H1 (cell line): Measurements from ENCODE around the gene CENPM. TPM values are rescaled to one million over a fixed set of nuclear protein-coding genes. Genes with fewer than 3 reads are reported as not detected.

Experiments used
- CTCF ChIA-PET: fragments of 300-600 bp; sonication (Branson Sonifier 250); formaldehyde crosslinking; loops from one replicate; lab custom pipeline; 2021; ENCODE audit not compliant: partially characterized antibody; lab: Charles Lee
- POLR2A ChIA-PET: fragments of 300-600 bp; sonication (Branson Sonifier 250); formaldehyde crosslinking; loops from one replicate; lab custom pipeline; 2021; ENCODE audit warnings: inconsistent platforms; ENCODE audit not compliant: partially characterized antibody; lab: Charles Lee
- DNase-seq, 2 experiments: peaks; one replicate each; pipeline versions ENCODE4 v3.0.0 to v3.0.0-alpha.2; 2010 to 2022; ENCODE audit warnings: low spot score in 2 of 2, low read depth in 1 of 2, mixed read lengths in 1 of 2
- FAIRE-seq: peaks from 2 replicates; lab custom pipeline; 2011; peaks lifted over from hg19 to GRCh38; lab: Jason Lieb, UNC
- H2AFZ ChIP-seq: 2 replicates; pipeline ENCODE4 v1.8.1; 2012; ENCODE audit warnings: low read length, inconsistent platforms
- H2AK5ac ChIP-seq: 2 replicates; pipeline ENCODE4 v1.6.1; 2013; ENCODE audit warnings: low read depth, low read length
- H2BK120ac ChIP-seq: replicated peaks from 2 replicates; pipeline ENCODE3; 2013; ENCODE audit warnings: low read depth, low read length, inconsistent platforms
- H2BK12ac ChIP-seq: 2 replicates; pipeline ENCODE4 v1.6.1; 2013; ENCODE audit warnings: low read depth, low read length
- H2BK15ac ChIP-seq: 2 replicates; pipeline ENCODE4 v1.6.1; 2013; ENCODE audit warnings: low read length
- H2BK20ac ChIP-seq: 2 replicates; pipeline ENCODE4 v1.6.1; 2013; ENCODE audit warnings: low read length
- H2BK5ac ChIP-seq: 2 replicates; pipeline ENCODE4 v1.6.1; 2013; ENCODE audit warnings: low read depth, low read length
- H3K14ac ChIP-seq: 2 replicates; pipeline ENCODE4 v1.6.1; 2013; ENCODE audit warnings: inconsistent platforms; ENCODE audit not compliant: insufficient read length
- H3K18ac ChIP-seq: 2 replicates; pipeline ENCODE4 v1.6.1; 2013; ENCODE audit warnings: low read length; ENCODE audit errors: extremely low read depth
- H3K23ac ChIP-seq: 2 replicates; pipeline ENCODE4 v1.6.1; 2013; ENCODE audit warnings: inconsistent platforms; ENCODE audit not compliant: insufficient read length
- H3K23me2 ChIP-seq: 2 replicates; pipeline ENCODE4 v1.6.1; 2013; ENCODE audit warnings: low read depth, low read length
- H3K27ac ChIP-seq: 2 replicates; pipeline ENCODE4 v1.6.1; 2011; ENCODE audit warnings: low read depth, low read length, inconsistent platforms
- H3K27me3 ChIP-seq, 4 experiments: replicated peaks in 1 of 4; 1 replicate in 1 of 4; 2 replicates in 3 of 4; pipeline versions ENCODE4 v1.6.1 to v1.8.1; 2011 to 2013; ENCODE audit warnings: low read length in 3 of 4, mild to moderate bottlenecking in 3 of 4, inconsistent platforms in 2 of 4, mixed read lengths in 2 of 4, moderate library complexity in 1 of 4; ENCODE audit not compliant: control insufficient read depth in 3 of 4, insufficient read depth in 3 of 4; ENCODE audit errors: extremely low read depth in 1 of 4
- H3K36me3 ChIP-seq, 4 experiments: 2 replicates each; pipeline versions ENCODE4 v1.6.1 to v1.8.1; 2011 to 2013; ENCODE audit warnings: mild to moderate bottlenecking in 4 of 4, low read length in 3 of 4, moderate library complexity in 2 of 4, control low read depth in 1 of 4, inconsistent platforms in 1 of 4; ENCODE audit not compliant: insufficient read depth in 4 of 4, control insufficient read depth in 2 of 4
- H3K4ac ChIP-seq: replicated peaks from 2 replicates; pipeline ENCODE3; 2013; ENCODE audit warnings: low read length, low read depth, mixed read lengths, inconsistent platforms; ENCODE audit not compliant: insufficient read length
- H3K4me1 ChIP-seq, 4 experiments: replicated peaks in 1 of 4; 1 replicate in 1 of 4; 2 replicates in 3 of 4; pipeline versions ENCODE4 v1.6.1 to v1.8.1; 2011 to 2013; ENCODE audit warnings: low read length in 3 of 4, inconsistent platforms in 2 of 4, mixed read lengths in 1 of 4; ENCODE audit not compliant: insufficient read depth in 4 of 4, control insufficient read depth in 3 of 4
- H3K4me2 ChIP-seq, 2 experiments: 2 replicates each; pipeline versions ENCODE4 v1.6.1 to v1.8.1; 2011 to 2013; ENCODE audit warnings: low read depth in 2 of 2, low read length in 2 of 2, control low read depth in 1 of 2, inconsistent platforms in 1 of 2, mild to moderate bottlenecking in 1 of 2; ENCODE audit not compliant: insufficient read depth in 1 of 2
- H3K4me3 ChIP-seq, 4 experiments: fragments of 200-600, 300-600 bp in 1 of 4; sonication (generic), shearing (Covaris generic), sonication (Bioruptor Twin) in 1 of 4; 2 replicates each; pipeline versions ENCODE4 v1.5.1 to v1.8.1; 2011 to 2016; ENCODE audit warnings: low read length in 4 of 4, low read depth in 3 of 4, control low read depth in 2 of 4, inconsistent platforms in 2 of 4, mild to moderate bottlenecking in 2 of 4, mixed read lengths in 1 of 4, moderate library complexity in 1 of 4; ENCODE audit not compliant: insufficient read depth in 2 of 4; ENCODE audit errors: extremely low read depth in 1 of 4
- H3K56ac ChIP-seq: replicated peaks from 2 replicates; pipeline ENCODE3; 2013; ENCODE audit warnings: low read depth, mild to moderate bottlenecking, mixed read lengths, low read length, inconsistent platforms; ENCODE audit not compliant: insufficient read length
- H3K79me1 ChIP-seq: 2 replicates; pipeline ENCODE4 v1.6.1; 2013; ENCODE audit warnings: low read depth, low read length, control low read depth
- H3K79me2 ChIP-seq, 2 experiments: 2 replicates each; pipeline versions ENCODE4 v1.6.1 to v1.8.1; 2012 to 2013; ENCODE audit warnings: low read length in 2 of 2, mild to moderate bottlenecking in 2 of 2, inconsistent platforms in 1 of 2; ENCODE audit not compliant: insufficient read depth in 2 of 2, control insufficient read depth in 1 of 2
- H3K9ac ChIP-seq, 4 experiments: replicated peaks in 1 of 4; 1 replicate in 1 of 4; 2 replicates in 3 of 4; pipeline versions ENCODE4 v1.6.1 to v1.8.1; 2011 to 2013; ENCODE audit warnings: low read depth in 3 of 4, low read length in 3 of 4, control low read depth in 2 of 4, mild to moderate bottlenecking in 2 of 4, moderate library complexity in 2 of 4, inconsistent platforms in 1 of 4; ENCODE audit errors: extremely low read depth in 1 of 4
- H3K9me3 ChIP-seq, 2 experiments: 2 replicates each; pipeline versions ENCODE4 v1.6.1 to v1.8.1; 2012 to 2013; ENCODE audit warnings: mild to moderate bottlenecking in 2 of 2, moderate library complexity in 2 of 2, control low read depth in 1 of 2, inconsistent platforms in 1 of 2, low read depth in 1 of 2, low read length in 1 of 2, mixed read lengths in 1 of 2; ENCODE audit not compliant: insufficient read depth in 2 of 2
- H4K20me1 ChIP-seq, 2 experiments: replicated peaks in 1 of 2; 2 replicates each; pipeline versions ENCODE3 to v1.8.1; 2011 to 2013; ENCODE audit warnings: inconsistent platforms in 2 of 2, low read length in 2 of 2, mild to moderate bottlenecking in 1 of 2; ENCODE audit not compliant: insufficient read depth in 2 of 2, control insufficient read depth in 1 of 2
- H4K5ac ChIP-seq: 2 replicates; pipeline ENCODE4 v1.6.1; 2013; ENCODE audit warnings: low read length, low read depth, mixed read lengths, inconsistent platforms; ENCODE audit not compliant: insufficient read length
- H4K8ac ChIP-seq: 2 replicates; pipeline ENCODE4 v1.8.0; 2013; ENCODE audit warnings: mild to moderate bottlenecking, moderate library complexity, low read length, inconsistent platforms; ENCODE audit not compliant: insufficient read depth; ENCODE audit errors: extremely low read depth
- H4K91ac ChIP-seq: replicated peaks from 2 replicates; pipeline ENCODE3; 2013; ENCODE audit warnings: low read length, mixed read lengths, inconsistent platforms; ENCODE audit not compliant: insufficient read length
- ASH2L ChIP-seq: fragments of 200-600, 300-600 bp; sonication (generic); IDR thresholded peaks from one replicate; pipeline ENCODE4 v1.7.1; 2017; ENCODE audit warnings: low read length
- BCL11A ChIP-seq, 2 experiments: IDR thresholded peaks; one replicate each; pipeline ENCODE4 v1.6.1; 2011; ENCODE audit warnings: low read depth in 2 of 2, low read length in 2 of 2, mild to moderate bottlenecking in 2 of 2
- CEBPB ChIP-seq: IDR thresholded peaks from 2 replicates; pipeline ENCODE4 v1.6.1; 2012; ENCODE audit warnings: low read depth, low read length
- CHD2 ChIP-seq: IDR thresholded peaks from 2 replicates; pipeline ENCODE4 v1.6.1; 2012; ENCODE audit warnings: low read length, improper control_type of control experiment
- E2F6 ChIP-seq: IDR thresholded peaks from 2 replicates; pipeline ENCODE4 v1.6.1; 2012; ENCODE audit warnings: inconsistent platforms
- EGR1 ChIP-seq: IDR thresholded peaks from 2 replicates; pipeline ENCODE4 v1.6.1; 2011; ENCODE audit warnings: low read depth, low read length, borderline replicate concordance
- EP300 ChIP-seq, 2 experiments: IDR thresholded peaks; 1 replicate in 1 of 2; 2 replicates in 1 of 2; pipeline ENCODE4 v1.6.1; 2011 to 2012; ENCODE audit warnings: low read depth in 2 of 2, low read length in 2 of 2, mild to moderate bottlenecking in 2 of 2, borderline replicate concordance in 1 of 2, inconsistent platforms in 1 of 2, moderate library complexity in 1 of 2
- MAFK ChIP-seq: IDR thresholded peaks from 2 replicates; pipeline ENCODE4 v1.6.1; 2012; ENCODE audit warnings: low read depth, mild to moderate bottlenecking, improper control_type of control experiment, low read length
- RFX5 ChIP-seq: IDR thresholded peaks from 2 replicates; pipeline ENCODE4 v1.6.1; 2011; ENCODE audit warnings: low read depth, low read length, improper control_type of control experiment, borderline replicate concordance
- SUZ12 ChIP-seq: fragments of 200-600 bp; sonication (generic); IDR thresholded peaks from 2 replicates; pipeline ENCODE4 v1.6.1; 2012; ENCODE audit warnings: mild to moderate bottlenecking, inconsistent platforms, low read length, moderate library complexity, mixed read lengths
- TEAD4 ChIP-seq: IDR thresholded peaks from 2 replicates; pipeline ENCODE4 v1.6.1; 2012; ENCODE audit warnings: low read depth, low read length, inconsistent platforms, mixed read lengths
- USF2 ChIP-seq: IDR thresholded peaks from 2 replicates; pipeline ENCODE4 v1.6.1; 2011; ENCODE audit warnings: low read length, improper control_type of control experiment
- WGBS, 2 experiments: shearing (Covaris generic) in 1 of 2; methylation state at CpG; one replicate each; pipeline versions ENCODE4 v1.1.6 to v1.1.7; 2013 to 2015; ENCODE audit warnings: low lambda C conversion rate in 2 of 2, mixed read lengths in 2 of 2, inconsistent platforms in 1 of 2, low coverage in 1 of 2, missing lambda C conversion rate in 1 of 2; ENCODE audit not compliant: insufficient replicate concordance in 2 of 2, insufficient coverage in 1 of 2, insufficient read length in 1 of 2; ENCODE audit errors: extremely low coverage in 1 of 2, missing lambda C conversion rate in 1 of 2; 5-methylcytosine and 5-hydroxymethylcytosine counted together
- polyA plus RNA-seq, 7 experiments: library from polyadenylated mRNA; depleted of rRNA in 3 of 7; stranded (reverse) in 5 of 7; unstranded in 2 of 7; fragments of >200 nt in 5 of 7; fragments of 200-250 nt in 2 of 7; gene quantifications; 1 replicate in 5 of 7; 2 replicates in 1 of 7; 4 replicates in 1 of 7; pipeline versions ENCODE4 v1.2.1 to v1.2.3, GENCODE V29; 2011 to 2013; ENCODE audit warnings: missing spikeins in 2 of 7, mixed read lengths in 2 of 7
- total RNA-seq: library from RNA; stranded (reverse); fragmentation: NEBNext Ultra II Directional; extraction: Animal tissue kit (Norgen Biotek cat#: 25700); gene quantifications from 2 replicates; pipeline ENCODE4 v1.2.1, GENCODE V29; 2021

The CENPM gene
- total and polyA plus RNA-seq, 2 of the 8 experiments (the other 6 are each of a cell fraction or from before 2014, with no cell fraction given), result 32.0 to 80.4 TPM

GRCh38 chr22:41982865-41983264 lies 35.9 kb upstream of the CENPM start:
- Histone ChIP-seq H3K18ac (no peak overlapping the region), H4K20me1 (peaks cover 5 to 8% of the 10 kb centered on the region in 2 experiments), H3K4ac (no peak overlapping the region), H3K23me2 (no peaks in the 10 kb centered on the region; the same call in 1 of the 2 replicates), H3K4me1 (peaks cover 0 to 6% (median 2%) of the 10 kb centered on the region in 4 experiments; a peak in 6 of 7 replicates), H2BK5ac (no peak overlapping the region), H2BK120ac (no peak overlapping the region), H3K79me1 (peaks cover 2% of the 10 kb centered on the region; the same call in 1 of the 2 replicates), H2AK5ac (no peak overlapping the region), H3K27me3 (peaks cover 0 to 3% (median 0%) of the 10 kb centered on the region in 4 experiments; a peak in 1 of 7 replicates), H4K8ac (no peak overlapping the region), H3K4me2 (no peak overlapping the region), H2AFZ (no peak overlapping the region), H3K23ac (no peak overlapping the region), H2BK20ac (no peak overlapping the region), H3K56ac (no peak overlapping the region), H4K91ac (no peak overlapping the region), H3K14ac (no peak overlapping the region), H3K79me2 (peaks cover 0 to 5% of the 10 kb centered on the region in 2 experiments; a peak in 1 of 4 replicates), H2BK15ac (no peak overlapping the region), H3K9ac (no peak overlapping the region), H3K36me3 (peaks cover 0 to 7% (median 4%) of the 10 kb centered on the region in 4 experiments; a peak in 5 of 8 replicates), H3K9me3 (no peaks in the 10 kb centered on the region), H3K27ac (no peak overlapping the region), H3K4me3 (no peak overlapping the region), H4K5ac (no peak overlapping the region), H2BK12ac (no peak overlapping the region)
- POLR2A ChIA-PET, result interaction anchor here (1.0 kb wide), 1 partner anchor 102 kb away, joined by 3 read pairs; no protein-coding TSS in a partner anchor
- no peak for FAIRE-seq
- WGBS, 2 experiments, result 81% methylated on average over 3 of the region's 5 CpGs; no CpG with 5 or more reads in 1 of the 2 experiments
- DNase-seq, result no peak
- CTCF ChIA-PET, result interaction anchor here (0.9 to 2.0 kb wide), 8 partner anchors 10 to 569 kb away, joined by 3 to 8 read pairs (median 3); no protein-coding TSS in a partner anchor
- TF ChIP-seq RFX5, result no peak
- TF ChIP-seq CHD2, result no peak
- TF ChIP-seq CEBPB, result no peak
- no peak for TF ChIP-seq SUZ12
- no peak for TF ChIP-seq USF2
- TF ChIP-seq MAFK, result no peak
- no peak for TF ChIP-seq ASH2L
- no peak for TF ChIP-seq EGR1
- no peak for TF ChIP-seq BCL11A (IDR thresholded peaks at IDR 0.05; ENCODE audit: low read depth in 2 of 2, low read length in 2 of 2)
- no peak for TF ChIP-seq EP300 (IDR thresholded peaks at IDR 0.05; ENCODE audit: borderline replicate concordance in 1 of 2, low read depth in 2 of 2, low read length in 2 of 2)
- no peak for TF ChIP-seq E2F6
- no peak for TF ChIP-seq TEAD4
